ENCODE measurements around the gene PLCL2.

The PLCL2 gene

DNA sequence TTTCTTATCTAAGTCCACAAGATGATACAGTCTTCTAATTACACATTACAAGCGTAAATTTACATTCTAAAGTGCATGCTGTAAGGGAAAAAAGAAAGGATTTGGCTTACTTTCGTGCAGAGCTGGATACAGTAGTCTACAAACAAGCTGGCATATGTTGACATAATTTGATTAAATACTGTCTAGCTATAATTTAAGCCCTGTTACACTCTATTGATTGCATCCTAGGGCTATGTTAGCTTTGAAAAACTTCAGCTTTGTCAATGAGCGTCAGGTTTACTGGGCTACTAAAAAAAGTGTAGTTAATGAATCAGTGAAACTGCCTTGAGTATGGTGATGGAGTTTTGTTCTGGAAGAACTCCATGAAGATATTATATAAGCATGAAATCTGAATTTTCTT lies 24.5 kb upstream of the PLCL2 start:
- TF ChIP-seq, protein P1, sequence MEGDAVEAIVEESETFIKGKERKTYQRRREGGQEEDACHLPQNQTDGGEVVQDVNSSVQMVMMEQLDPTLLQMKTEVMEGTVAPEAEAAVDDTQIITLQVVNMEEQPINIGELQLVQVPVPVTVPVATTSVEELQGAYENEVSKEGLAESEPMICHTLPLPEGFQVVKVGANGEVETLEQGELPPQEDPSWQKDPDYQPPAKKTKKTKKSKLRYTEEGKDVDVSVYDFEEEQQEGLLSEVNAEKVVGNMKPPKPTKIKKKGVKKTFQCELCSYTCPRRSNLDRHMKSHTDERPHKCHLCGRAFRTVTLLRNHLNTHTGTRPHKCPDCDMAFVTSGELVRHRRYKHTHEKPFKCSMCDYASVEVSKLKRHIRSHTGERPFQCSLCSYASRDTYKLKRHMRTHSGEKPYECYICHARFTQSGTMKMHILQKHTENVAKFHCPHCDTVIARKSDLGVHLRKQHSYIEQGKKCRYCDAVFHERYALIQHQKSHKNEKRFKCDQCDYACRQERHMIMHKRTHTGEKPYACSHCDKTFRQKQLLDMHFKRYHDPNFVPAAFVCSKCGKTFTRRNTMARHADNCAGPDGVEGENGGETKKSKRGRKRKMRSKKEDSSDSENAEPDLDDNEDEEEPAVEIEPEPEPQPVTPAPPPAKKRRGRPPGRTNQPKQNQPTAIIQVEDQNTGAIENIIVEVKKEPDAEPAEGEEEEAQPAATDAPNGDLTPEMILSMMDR (IDR thresholded peaks at IDR 0.05; ENCODE audit: insufficient read depth, low read length, poor library complexity, severe bottlenecking), result no peak
- DNase-seq (ENCODE audit: extremely low read depth, insufficient read length), result no peak
- Histone ChIP-seq H3K4me3 (replicated peaks; ENCODE audit: low read depth, low read length) (no peak overlapping the region), H3K27me3 (replicated peaks; ENCODE audit: control insufficient read depth, insufficient read depth, low read length) (no peaks in the 10 kb centered on the region), H3K36me3 (ENCODE audit: control insufficient read depth, insufficient read depth, low read length) (no peaks in the 10 kb centered on the region)

DNA sequence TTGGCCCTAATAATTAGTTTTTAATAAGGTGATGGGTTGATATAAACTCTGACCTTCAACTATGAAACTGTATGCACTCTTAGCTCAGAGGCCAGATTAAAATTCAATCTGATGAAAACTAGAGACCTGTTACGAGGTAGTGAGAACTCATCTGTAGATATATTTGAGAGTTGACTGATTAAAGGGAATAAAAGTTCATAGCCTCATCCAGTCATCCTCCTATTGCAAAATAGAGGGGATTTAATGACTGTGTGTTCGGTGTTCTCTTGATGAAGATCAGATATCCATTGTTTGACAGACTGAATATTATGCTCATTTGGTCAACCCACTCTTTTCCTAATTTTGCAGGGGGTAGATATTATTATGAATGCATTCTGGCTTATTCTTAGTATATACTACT lies 23.3 kb upstream of the PLCL2 start:
- Histone ChIP-seq H3K4me3 (replicated peaks; ENCODE audit: low read depth, low read length) (no peak overlapping the region), H3K36me3 (ENCODE audit: control insufficient read depth, insufficient read depth, low read length) (no peaks in the 10 kb centered on the region), H3K27me3 (replicated peaks; ENCODE audit: control insufficient read depth, insufficient read depth, low read length) (no peaks in the 10 kb centered on the region)
- TF ChIP-seq, protein P1 (IDR thresholded peaks at IDR 0.05; ENCODE audit: insufficient read depth, low read length, poor library complexity, severe bottlenecking), result no peak
- no peak for DNase-seq (ENCODE audit: extremely low read depth, insufficient read length)

DNA sequence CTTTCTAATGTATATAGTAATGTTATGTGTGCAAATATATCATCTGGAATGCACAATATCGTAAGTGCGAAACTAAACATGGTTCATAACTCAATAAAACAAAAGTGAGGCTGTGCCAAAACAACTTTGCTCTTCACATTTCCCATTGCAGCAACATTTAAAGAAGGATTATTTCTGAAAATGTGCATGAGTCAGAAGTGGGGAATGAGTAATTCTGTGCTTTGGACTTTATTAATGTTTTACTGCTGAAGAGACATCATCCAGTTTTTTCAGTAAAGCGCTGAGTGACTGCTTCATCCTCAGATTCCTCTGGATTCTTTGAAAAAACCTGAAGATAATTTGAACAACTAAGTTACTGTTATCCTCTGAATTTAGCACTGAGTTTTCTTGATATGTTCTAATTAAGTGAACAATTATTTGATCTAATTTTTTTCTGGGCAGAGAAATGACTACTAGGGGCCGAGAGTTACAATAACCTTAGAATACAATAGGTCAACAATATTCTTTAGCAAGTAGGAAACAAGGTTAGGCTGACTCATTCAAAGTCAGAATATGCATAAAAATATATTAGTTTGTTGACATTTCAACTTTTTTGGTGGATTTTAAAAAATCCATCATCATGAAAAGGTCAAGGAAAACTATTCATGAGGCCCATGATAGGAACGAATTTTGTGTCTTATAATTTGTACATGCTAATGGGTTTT lies 20.0 kb upstream of the PLCL2 start:
- Histone ChIP-seq H3K36me3 (ENCODE audit: control insufficient read depth, insufficient read depth, low read length) (no peaks in the 10 kb centered on the region), H3K4me3 (replicated peaks; ENCODE audit: low read depth, low read length) (no peak overlapping the region), H3K27me3 (replicated peaks; ENCODE audit: control insufficient read depth, insufficient read depth, low read length) (no peaks in the 10 kb centered on the region)
- no peak for DNase-seq (ENCODE audit: extremely low read depth, insufficient read length)
- TF ChIP-seq, protein P1 (IDR thresholded peaks at IDR 0.05; ENCODE audit: insufficient read depth, low read length, poor library complexity, severe bottlenecking), result no peak

DNA sequence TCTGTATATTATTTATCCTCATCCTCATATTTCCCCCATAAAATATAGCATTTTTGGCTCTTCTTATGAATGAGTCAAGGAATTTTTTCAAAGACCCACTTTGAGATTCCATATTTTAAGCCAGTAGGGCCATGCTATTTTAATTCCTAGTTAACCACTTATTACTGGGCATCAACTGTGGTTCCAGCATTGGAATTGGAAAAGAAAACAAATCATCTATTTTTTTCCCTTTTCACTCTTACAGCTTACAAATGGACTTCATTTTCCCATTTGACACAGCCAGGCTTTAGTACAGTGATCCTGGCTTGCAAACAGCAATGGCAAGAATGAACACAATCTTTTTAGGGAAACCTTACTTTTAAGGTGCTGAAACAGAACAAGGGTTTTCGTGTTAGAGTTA lies 19.4 kb upstream of the PLCL2 start:
- TF ChIP-seq, protein P1 (IDR thresholded peaks at IDR 0.05; ENCODE audit: insufficient read depth, low read length, poor library complexity, severe bottlenecking), result no peak
- no peak for DNase-seq (ENCODE audit: extremely low read depth, insufficient read length)
- Histone ChIP-seq H3K4me3 (replicated peaks; ENCODE audit: low read depth, low read length) (no peak overlapping the region), H3K36me3 (ENCODE audit: control insufficient read depth, insufficient read depth, low read length) (no peaks in the 10 kb centered on the region), H3K27me3 (replicated peaks; ENCODE audit: control insufficient read depth, insufficient read depth, low read length) (no peaks in the 10 kb centered on the region)

DNA sequence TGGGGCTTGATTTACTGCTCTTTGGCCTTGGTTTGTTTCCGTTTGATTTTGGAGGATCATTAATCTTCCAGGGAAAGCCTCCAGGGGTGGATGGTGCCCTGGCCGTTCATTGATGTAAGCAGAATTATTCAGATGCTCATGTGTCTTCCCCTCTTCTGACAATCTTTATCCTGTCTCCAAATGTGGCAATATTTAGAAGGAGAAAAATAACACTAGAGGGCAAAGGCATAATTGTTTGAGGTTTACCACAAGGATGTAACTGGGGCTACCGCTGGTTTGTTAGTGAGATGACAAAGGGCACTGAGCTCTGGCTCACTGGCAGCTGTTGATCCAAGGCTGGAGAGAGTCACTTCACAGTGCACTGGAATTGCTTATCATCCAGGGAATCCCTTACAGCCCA lies 18.2 kb upstream of the PLCL2 start:
- DNase-seq (ENCODE audit: extremely low read depth, insufficient read length), result no peak
- no peaks in the 10 kb centered on the region for H3K36me3 ChIP-seq (ENCODE audit: control insufficient read depth, insufficient read depth, low read length)
- TF ChIP-seq, protein P1 (IDR thresholded peaks at IDR 0.05; ENCODE audit: insufficient read depth, low read length, poor library complexity, severe bottlenecking), result no peak
- H3K27me3 ChIP-seq (replicated peaks; ENCODE audit: control insufficient read depth, insufficient read depth, low read length), result no peaks in the 10 kb centered on the region
- no peak overlapping the region for H3K4me3 ChIP-seq (replicated peaks; ENCODE audit: low read depth, low read length)

DNA sequence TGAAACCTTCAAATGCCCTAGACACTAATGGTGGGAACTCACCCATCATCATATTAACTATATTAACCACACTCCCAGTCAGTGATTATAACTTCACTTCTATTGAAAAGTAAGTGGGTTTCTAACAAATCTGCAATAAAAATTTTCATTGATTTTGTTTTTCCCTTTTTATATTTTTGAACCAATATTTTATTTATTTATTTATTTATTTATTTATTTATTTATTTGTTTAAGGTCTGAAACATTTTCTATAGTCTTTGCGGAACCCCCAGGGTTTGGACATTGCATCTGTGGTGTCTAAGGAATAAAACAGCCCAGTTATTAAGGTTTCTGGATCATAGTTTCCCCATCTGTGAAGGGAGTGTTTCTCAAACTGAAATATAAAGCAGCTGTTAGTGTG lies 16.2 kb upstream of the PLCL2 start:
- Histone ChIP-seq H3K4me3 (replicated peaks; ENCODE audit: low read depth, low read length) (no peak overlapping the region), H3K36me3 (ENCODE audit: control insufficient read depth, insufficient read depth, low read length) (no peaks in the 10 kb centered on the region), H3K27me3 (replicated peaks; ENCODE audit: control insufficient read depth, insufficient read depth, low read length) (no peaks in the 10 kb centered on the region)
- TF ChIP-seq, protein P1 (IDR thresholded peaks at IDR 0.05; ENCODE audit: insufficient read depth, low read length, poor library complexity, severe bottlenecking), result no peak
- no peak for DNase-seq (ENCODE audit: extremely low read depth, insufficient read length)

Data from GM06990 (cell line).